HG03045 (cell line): ENCODE measurements around the gene OR2A12.
A peak's percentile ranks its signal among the peaks of the same experiment; 100 is the strongest.
"Not testable (repeated sequence)": the region's sequence is repeated elsewhere in the genome, so short reads cannot be mapped to it uniquely, and the experiment has no call there.

Experiments
- ATAC-seq: cut with Tn5 transposase; IDR thresholded peaks from one replicate; pipeline ENCODE4 v1.9.1; 2021; ENCODE audit warnings: mild to moderate bottlenecking, moderate library complexity; ENCODE audit not compliant: unreplicated experiment

Gene OR2A12

GRCh38 chr7:144118341-144118740 lies 32.3 kb downstream of the OR2A12 start:
- no peak for ATAC-seq

GRCh38 chr7:144122876-144123275 lies 36.8 kb downstream of the OR2A12 start, which contains the start of gene OR2A14:
Gene OR2A14 (plus strand): TSS chr7:144123176. CDS start chr7:144129113, 5,937 bp downstream.
- no peak for ATAC-seq

- peak; percentile 100 for ATAC-seq
Observed at GRCh38 chr7:144127714-144128334, 41.7 kb downstream of the OR2A12 start.

- not testable (repeated sequence) for ATAC-seq
Observed at GRCh38 chr7:144129601-144130000, 43.5 kb downstream of the OR2A12 start.

GRCh38 chr7:144130730-144131129 lies 44.7 kb downstream of the OR2A12 start:
- no peak for ATAC-seq

- no peak for ATAC-seq
Observed at GRCh38 chr7:144132262-144132661, 46.2 kb downstream of the OR2A12 start.

GRCh38 chr7:144133307-144133706 lies 47.2 kb downstream of the OR2A12 start:
- no peak for ATAC-seq

GRCh38 chr7:144134116-144134515 lies 48.0 kb downstream of the OR2A12 start:
- no peak for ATAC-seq

GRCh38 chr7:144137501-144137900 lies 51.4 kb downstream of the OR2A12 start:
- ATAC-seq = no peak

GRCh38 chr7:144142187-144142586 lies 56.1 kb downstream of the OR2A12 start:
- ATAC-seq = no peak

- ATAC-seq = no peak
Observed at GRCh38 chr7:144144426-144144825, 58.3 kb downstream of the OR2A12 start.

- ATAC-seq = no peak
Observed at GRCh38 chr7:144148224-144148827, 62.2 kb downstream of the OR2A12 start.
